ENCODE results near the gene BCDIN3D. TPM values are rescaled to one million over a fixed set of nuclear protein-coding genes. Genes with fewer than 3 reads are reported as not detected.
A peak's percentile ranks its signal among the peaks of the same experiment; 100 is the strongest.

BCDIN3D gene
- total RNA-seq, 1 donor from 2014 or later: 3.3 TPM

DNA sequence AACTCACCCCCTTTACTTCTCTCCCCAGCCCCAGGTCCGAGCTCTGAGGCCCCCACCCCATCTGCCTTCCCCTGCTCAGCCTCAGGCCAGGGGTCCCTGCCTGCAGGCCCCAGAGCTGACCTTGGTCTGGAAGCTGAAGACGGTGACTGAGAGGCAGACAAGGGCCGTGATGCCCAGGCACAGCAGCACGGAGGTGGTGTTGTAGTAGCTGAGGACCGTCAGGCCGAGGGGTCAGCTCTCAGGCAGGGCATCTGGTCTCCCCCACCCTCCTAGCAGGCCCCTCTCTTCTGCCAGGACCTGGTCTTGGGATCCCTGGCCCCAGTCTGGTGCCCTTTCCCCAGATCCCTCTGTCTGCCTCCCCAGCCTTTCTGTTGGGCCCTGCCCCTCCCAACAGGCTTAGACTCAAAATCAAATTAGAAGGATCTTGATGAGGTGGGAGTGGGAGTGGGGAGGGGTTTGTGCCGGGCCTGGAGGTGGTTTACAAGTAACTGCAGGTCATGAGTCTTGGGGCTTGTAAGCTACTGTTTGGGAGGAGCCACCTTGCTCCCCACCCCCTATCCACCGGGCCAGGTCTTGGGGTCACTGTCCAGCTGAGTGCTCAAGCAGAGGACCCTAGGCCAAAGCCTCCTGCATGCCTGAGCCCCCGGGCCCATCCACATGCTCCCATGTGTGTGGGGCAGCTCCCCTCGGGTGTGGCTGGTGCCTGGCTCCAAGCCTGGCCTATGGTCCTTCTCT is 46.6 kb upstream of the BCDIN3D start:
- peaks cover 2% of the 10 kb centered on the region for H3K36me3 Mint-ChIP-seq (ENCODE audit: low read depth)
- H3K27ac Mint-ChIP-seq (ENCODE audit: unreplicated experiment): no peak overlapping the region
- peaks cover 36% of the 10 kb centered on the region for H3K27me3 Mint-ChIP-seq (ENCODE audit: low read depth)
- peaks cover 5% of the 10 kb centered on the region for H3K4me1 Mint-ChIP-seq (ENCODE audit: low read depth)
- peak; percentile 84 for DNase-seq (ENCODE audit: low spot score)
- no peak overlapping the region for H3K4me3 Mint-ChIP-seq (ENCODE audit: unreplicated experiment)
- H3K9me3 Mint-ChIP-seq (ENCODE audit: low read depth): no peaks in the 10 kb centered on the region
- TF ChIP-seq, protein P1, sequence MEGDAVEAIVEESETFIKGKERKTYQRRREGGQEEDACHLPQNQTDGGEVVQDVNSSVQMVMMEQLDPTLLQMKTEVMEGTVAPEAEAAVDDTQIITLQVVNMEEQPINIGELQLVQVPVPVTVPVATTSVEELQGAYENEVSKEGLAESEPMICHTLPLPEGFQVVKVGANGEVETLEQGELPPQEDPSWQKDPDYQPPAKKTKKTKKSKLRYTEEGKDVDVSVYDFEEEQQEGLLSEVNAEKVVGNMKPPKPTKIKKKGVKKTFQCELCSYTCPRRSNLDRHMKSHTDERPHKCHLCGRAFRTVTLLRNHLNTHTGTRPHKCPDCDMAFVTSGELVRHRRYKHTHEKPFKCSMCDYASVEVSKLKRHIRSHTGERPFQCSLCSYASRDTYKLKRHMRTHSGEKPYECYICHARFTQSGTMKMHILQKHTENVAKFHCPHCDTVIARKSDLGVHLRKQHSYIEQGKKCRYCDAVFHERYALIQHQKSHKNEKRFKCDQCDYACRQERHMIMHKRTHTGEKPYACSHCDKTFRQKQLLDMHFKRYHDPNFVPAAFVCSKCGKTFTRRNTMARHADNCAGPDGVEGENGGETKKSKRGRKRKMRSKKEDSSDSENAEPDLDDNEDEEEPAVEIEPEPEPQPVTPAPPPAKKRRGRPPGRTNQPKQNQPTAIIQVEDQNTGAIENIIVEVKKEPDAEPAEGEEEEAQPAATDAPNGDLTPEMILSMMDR (IDR thresholded peaks at IDR 0.05): no peak

- H3K4me1 Mint-ChIP-seq (ENCODE audit: low read depth): no peaks in the 10 kb centered on the region
- no peak overlapping the region for H3K27ac Mint-ChIP-seq (ENCODE audit: unreplicated experiment)
- peaks cover 41% of the 10 kb centered on the region for H3K27me3 Mint-ChIP-seq (ENCODE audit: low read depth)
- peaks cover 4% of the 10 kb centered on the region for H3K36me3 Mint-ChIP-seq (ENCODE audit: low read depth)
- no peak overlapping the region for H3K4me3 Mint-ChIP-seq (ENCODE audit: unreplicated experiment)
- H3K9me3 Mint-ChIP-seq (ENCODE audit: low read depth): no peaks in the 10 kb centered on the region
- TF ChIP-seq, protein P1 (IDR thresholded peaks at IDR 0.05): no peak
- DNase-seq (ENCODE audit: low spot score): peak; percentile 73
Measured at GRCh38 chr12:49888461-49889151, 45.7 kb upstream of the BCDIN3D start.

GRCh38 chr12:49887536-49888401 is 44.9 kb upstream of the BCDIN3D start:
- peak; percentile 65 for DNase-seq (ENCODE audit: low spot score)
- Mint-ChIP-seq H3K4me3 (ENCODE audit: unreplicated experiment) (no peak overlapping the region), H3K27ac (ENCODE audit: unreplicated experiment) (no peak overlapping the region), H3K9me3 (ENCODE audit: low read depth) (no peaks in the 10 kb centered on the region), H3K36me3 (ENCODE audit: low read depth) (peaks cover 4% of the 10 kb centered on the region), H3K27me3 (ENCODE audit: low read depth) (peaks cover 39% of the 10 kb centered on the region), H3K4me1 (ENCODE audit: low read depth) (no peaks in the 10 kb centered on the region)
- TF ChIP-seq, protein P1 (IDR thresholded peaks at IDR 0.05): no peak

GRCh38 chr12:49887091-49887490 is 44.2 kb upstream of the BCDIN3D start:
- H3K36me3 Mint-ChIP-seq (ENCODE audit: low read depth): peaks cover 2% of the 10 kb centered on the region
- no peak overlapping the region for H3K4me3 Mint-ChIP-seq (ENCODE audit: unreplicated experiment)
- H3K27me3 Mint-ChIP-seq (ENCODE audit: low read depth): peaks cover 33% of the 10 kb centered on the region
- no peak overlapping the region for H3K27ac Mint-ChIP-seq (ENCODE audit: unreplicated experiment)
- TF ChIP-seq, protein P1 (IDR thresholded peaks at IDR 0.05): no peak
- no peaks in the 10 kb centered on the region for H3K4me1 Mint-ChIP-seq (ENCODE audit: low read depth)
- H3K9me3 Mint-ChIP-seq (ENCODE audit: low read depth): no peaks in the 10 kb centered on the region
- peak; percentile 27 for DNase-seq (ENCODE audit: low spot score)

Measured in chondrocyte (in vitro differentiated cells).